GM19395 (cell line): ENCODE data around the gene ABCD2.
"Not testable (repeated sequence)": the region's sequence is repeated elsewhere in the genome, so short reads cannot be mapped to it uniquely, and the experiment has no call there.

Source experiments
- ATAC-seq: cut with Tn5 transposase; IDR thresholded peaks from one replicate; pipeline ENCODE4 v1.9.1; 2021; ENCODE audit warnings: mild to moderate bottlenecking, moderate library complexity; ENCODE audit not compliant: unreplicated experiment

The ABCD2 gene

GRCh38 chr12:39544211-39544610 lies 75.4 kb downstream of the ABCD2 start:
- ATAC-seq = not testable (repeated sequence)

GRCh38 chr12:39541471-39541870 lies 78.1 kb downstream of the ABCD2 start:
- no peak for ATAC-seq

- ATAC-seq = no peak
Observed at GRCh38 chr12:39538679-39539104, 80.9 kb downstream of the ABCD2 start.

GRCh38 chr12:39533951-39534350 lies 85.7 kb downstream of the ABCD2 start:
- no peak for ATAC-seq

GRCh38 chr12:39532448-39532847 lies 87.2 kb downstream of the ABCD2 start:
- no peak for ATAC-seq

- no peak for ATAC-seq
Observed at GRCh38 chr12:39526974-39527373, 92.6 kb downstream of the ABCD2 start.

- not testable (repeated sequence) for ATAC-seq
Observed at GRCh38 chr12:39522167-39522566, 97.4 kb downstream of the ABCD2 start.

GRCh38 chr12:39510001-39510400 lies 109.6 kb downstream of the ABCD2 start:
- ATAC-seq = no peak

GRCh38 chr12:39505554-39505953 lies 114.0 kb downstream of the ABCD2 start:
- ATAC-seq = no peak

GRCh38 chr12:39505023-39505422 lies 114.6 kb downstream of the ABCD2 start:
- ATAC-seq = no peak

- no peak for ATAC-seq
Observed at GRCh38 chr12:39503439-39503838, 116.2 kb downstream of the ABCD2 start.

GRCh38 chr12:39502726-39503125 lies 116.9 kb downstream of the ABCD2 start:
- ATAC-seq = no peak
